ENCODE data around the gene SPCS2.

DNA sequence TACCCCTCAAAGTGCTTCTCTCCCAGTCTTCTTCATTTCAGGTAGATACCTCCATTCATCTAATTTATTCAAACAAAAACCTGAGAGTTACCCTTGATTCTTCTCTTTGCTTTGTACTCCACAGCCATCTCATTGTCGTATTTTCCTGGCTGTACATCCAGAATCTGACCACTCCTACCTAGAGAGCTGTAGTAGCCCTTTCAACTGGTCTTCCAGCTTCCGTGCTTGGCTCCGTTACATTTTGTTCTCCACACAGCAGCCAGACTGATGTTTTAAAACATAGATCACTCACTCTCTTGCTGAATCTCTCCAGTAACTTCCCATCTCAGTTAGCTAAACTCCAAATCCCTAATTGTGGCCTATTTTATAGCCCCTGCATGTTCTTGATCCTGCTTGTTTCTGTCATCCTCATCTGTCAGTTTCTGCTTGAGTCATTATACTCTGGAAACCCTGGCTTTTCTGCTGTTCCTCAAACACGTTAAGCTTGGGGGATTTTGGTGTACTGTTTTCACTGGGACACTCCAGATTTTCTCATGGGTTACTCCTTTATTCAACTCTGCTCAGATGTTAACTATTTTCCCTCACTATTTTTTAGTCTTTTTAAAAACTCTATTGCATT, 7.4 kb downstream of the SPCS2 start:
- TF ChIP-seq POLR2A (IDR thresholded peaks at IDR 0.05), result no peak
- TF ChIP-seq, protein P1, sequence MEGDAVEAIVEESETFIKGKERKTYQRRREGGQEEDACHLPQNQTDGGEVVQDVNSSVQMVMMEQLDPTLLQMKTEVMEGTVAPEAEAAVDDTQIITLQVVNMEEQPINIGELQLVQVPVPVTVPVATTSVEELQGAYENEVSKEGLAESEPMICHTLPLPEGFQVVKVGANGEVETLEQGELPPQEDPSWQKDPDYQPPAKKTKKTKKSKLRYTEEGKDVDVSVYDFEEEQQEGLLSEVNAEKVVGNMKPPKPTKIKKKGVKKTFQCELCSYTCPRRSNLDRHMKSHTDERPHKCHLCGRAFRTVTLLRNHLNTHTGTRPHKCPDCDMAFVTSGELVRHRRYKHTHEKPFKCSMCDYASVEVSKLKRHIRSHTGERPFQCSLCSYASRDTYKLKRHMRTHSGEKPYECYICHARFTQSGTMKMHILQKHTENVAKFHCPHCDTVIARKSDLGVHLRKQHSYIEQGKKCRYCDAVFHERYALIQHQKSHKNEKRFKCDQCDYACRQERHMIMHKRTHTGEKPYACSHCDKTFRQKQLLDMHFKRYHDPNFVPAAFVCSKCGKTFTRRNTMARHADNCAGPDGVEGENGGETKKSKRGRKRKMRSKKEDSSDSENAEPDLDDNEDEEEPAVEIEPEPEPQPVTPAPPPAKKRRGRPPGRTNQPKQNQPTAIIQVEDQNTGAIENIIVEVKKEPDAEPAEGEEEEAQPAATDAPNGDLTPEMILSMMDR (IDR thresholded peaks at IDR 0.05), result no peak

All from testis (tissue), 2 donors.